ENCODE results near the gene GCNT4. TPM values are rescaled to one million over a fixed set of nuclear protein-coding genes. Genes with fewer than 3 reads are reported as not detected.

The GCNT4 gene
- total RNA-seq, 1 experiment from 2014 or later: 0.63 TPM

GRCh38 chr5:75049456-75050351, 2.7 kb downstream of the GCNT4 start:
- Histone ChIP-seq H2BK15ac (ENCODE audit: low read depth, low read length) (no peak overlapping the region), H3K23me2 (ENCODE audit: insufficient read length, low read depth, low read length, poor library complexity, severe bottlenecking) (peaks cover 13% of the 10 kb centered on the region), H2BK20ac (ENCODE audit: low read depth, low read length, poor library complexity, severe bottlenecking) (no peak overlapping the region), H2AK5ac (ENCODE audit: insufficient read length, low read length) (no peak overlapping the region), H3T11ph (ENCODE audit: low read length) (no peak overlapping the region), H2BK120ac (ENCODE audit: low read depth, low read length, poor library complexity, severe bottlenecking) (no peak overlapping the region), H3K79me2 (ENCODE audit: insufficient read depth, low read length) (peaks cover 36% of the 10 kb centered on the region; the same call in 1 of the 2 replicates), H3K4me2 (ENCODE audit: insufficient read depth, insufficient read length, low read length) (peak overlapping the region; percentile 15), H2BK12ac (ENCODE audit: insufficient read length, low read depth, low read length) (no peak overlapping the region), H3K9ac (ENCODE audit: extremely low read depth, insufficient read length, low read length) (no peak overlapping the region), H4K8ac (replicated peaks; ENCODE audit: insufficient read length, low read depth, low read length) (no peak overlapping the region), H3K9me3 (ENCODE audit: control insufficient read depth, low read depth, low read length) (no peaks in the 10 kb centered on the region), H3K79me1 (ENCODE audit: insufficient read depth, low read depth, low read length, poor library complexity, severe bottlenecking) (no peaks in the 10 kb centered on the region), H2BK5ac (ENCODE audit: insufficient read length, low read length) (no peak overlapping the region), H3K23ac (ENCODE audit: insufficient read length, low read depth, low read length) (no peak overlapping the region), H4K20me1 (ENCODE audit: control insufficient read depth, insufficient read depth, insufficient read length) (no peaks in the 10 kb centered on the region), H3K27ac (ENCODE audit: insufficient read length, low read depth, low read length) (no peak overlapping the region), H3K4ac (ENCODE audit: low read depth, low read length) (no peak overlapping the region), H4K5ac (ENCODE audit: insufficient read length, low read depth, low read length) (no peak overlapping the region), H3K4me1 (ENCODE audit: insufficient read depth, low read length) (peaks cover 20% of the 10 kb centered on the region), H3K18ac (ENCODE audit: insufficient read length, low read depth, low read length) (no peak overlapping the region), H4K91ac (ENCODE audit: insufficient read length, low read depth, low read length) (no peak overlapping the region), H2AFZ (ENCODE audit: low read length) (no peak overlapping the region), H3K56ac (ENCODE audit: insufficient read length, low read depth, low read length) (no peak overlapping the region), H3K27me3 (ENCODE audit: insufficient read depth, low read length) (no peaks in the 10 kb centered on the region; the same call in 1 of the 2 replicates), H3K14ac (ENCODE audit: insufficient read depth, low read length) (no peak overlapping the region)
- Mint-ChIP-seq H3K36me3 (ENCODE audit: insufficient read depth in 1 of 3, low read depth in 3 of 3) (peaks cover 0 to 4% (median 0%) of the 10 kb centered on the region in 3 experiments; a peak in 1 of 7 replicates), H3K4me3 (no peak overlapping the region; a peak in 1 of 5 replicates), H3K4me1 (peaks cover 26 to 34% of the 10 kb centered on the region in 2 experiments), H3K27me3 (ENCODE audit: low read depth) (peaks cover 35% of the 10 kb centered on the region), H3K27ac (no peak overlapping the region), H3K9me3 (no peaks in the 10 kb centered on the region; a peak in 2 of 5 replicates)
- peak; percentile 85 for DNase-seq
- no CpG with 5 or more reads among the region's 11 CpGs for WGBS (ENCODE audit: extremely low coverage, insufficient read length, low lambda C conversion rate)
- TF ChIP-seq CTCF (conservative IDR thresholded peaks at IDR 0.05): peak; percentile 83
